Common myeloid progenitor, CD34-positive (primary cell): ENCODE measurements around the gene IDI1.

Experiments used
- CTCF ChIA-PET: fragments of 350-600 bp; sonication (Branson Sonifier 250); formaldehyde crosslinking; loops from one replicate; lab custom pipeline; 2021; ENCODE audit warnings: antibody characterized with exemption; lab: Charles Lee
- POLR2A ChIA-PET: fragments of 350-600 bp; sonication (Branson Sonifier 250); formaldehyde crosslinking; loops from one replicate; lab custom pipeline; 2021; ENCODE audit warnings: antibody characterized with exemption; lab: Charles Lee
- DNase-seq, 3 donors: peaks; one replicate each; pipeline versions ENCODE4 v3.0.0 to v3.0.0-alpha.2; 2013
- H3K27ac ChIP-seq, 2 experiments: 1 replicate in 1 of 2; 2 replicates in 1 of 2; pipeline ENCODE4 v1.7.0; 2013; ENCODE audit warnings: inconsistent platforms in 2 of 2, low read length in 2 of 2, mild to moderate bottlenecking in 2 of 2, low read depth in 1 of 2, moderate library complexity in 1 of 2; ENCODE audit not compliant: severe bottlenecking in 2 of 2, insufficient read depth in 1 of 2, poor library complexity in 1 of 2
- H3K27me3 ChIP-seq, 5 experiments: replicated peaks in 2 of 5; 1 replicate in 3 of 5; 2 replicates in 2 of 5; pipeline versions ENCODE4 v1.6.1 to v1.7.0; 2013; ENCODE audit warnings: low read length in 4 of 5, mild to moderate bottlenecking in 2 of 5, moderate library complexity in 2 of 5, inconsistent platforms in 1 of 5; ENCODE audit not compliant: insufficient read depth in 5 of 5, control insufficient read depth in 4 of 5
- H3K36me3 ChIP-seq, 4 experiments: 1 replicate in 2 of 4; 2 replicates in 2 of 4; pipeline versions ENCODE4 v1.6.1 to v1.7.0; 2013; ENCODE audit warnings: low read length in 3 of 4, control low read depth in 1 of 4, mild to moderate bottlenecking in 1 of 4; ENCODE audit not compliant: control insufficient read depth in 4 of 4, insufficient read depth in 4 of 4
- H3K4me1 ChIP-seq, 4 experiments: 1 replicate in 3 of 4; 2 replicates in 1 of 4; pipeline versions ENCODE4 v1.6.1 to v1.7.1; 2013; ENCODE audit warnings: low read length in 3 of 4, mild to moderate bottlenecking in 3 of 4, control low read depth in 1 of 4, inconsistent platforms in 1 of 4, moderate library complexity in 1 of 4; ENCODE audit not compliant: control insufficient read depth in 4 of 4, insufficient read depth in 4 of 4; ENCODE audit errors: control extremely low read depth in 1 of 4
- H3K4me3 ChIP-seq, 7 experiments: 1 replicate in 4 of 7; 2 replicates in 3 of 7; pipeline versions ENCODE4 v1.5.1 to v1.7.0; 2013; ENCODE audit warnings: mild to moderate bottlenecking in 7 of 7, low read length in 6 of 7, moderate library complexity in 6 of 7, inconsistent platforms in 2 of 7, low read depth in 2 of 7, control low read depth in 1 of 7; ENCODE audit not compliant: insufficient read depth in 4 of 7, control insufficient read depth in 1 of 7; ENCODE audit errors: extremely low read depth in 1 of 7
- H3K9me3 ChIP-seq, 5 experiments: 1 replicate in 4 of 5; 2 replicates in 1 of 5; pipeline versions ENCODE4 v1.6.1 to v1.7.1; 2013; ENCODE audit warnings: low read length in 4 of 5, mild to moderate bottlenecking in 2 of 5, inconsistent platforms in 1 of 5, low read depth in 1 of 5, moderate library complexity in 1 of 5; ENCODE audit not compliant: control insufficient read depth in 4 of 5, insufficient read depth in 2 of 5; ENCODE audit errors: control extremely low read depth in 1 of 5
- WGBS: methylation state at CpG from one replicate; pipeline ENCODE4 v1.1.5; 2013; ENCODE audit not compliant: insufficient coverage; 5-methylcytosine and 5-hydroxymethylcytosine counted together

IDI1 gene

DNA sequence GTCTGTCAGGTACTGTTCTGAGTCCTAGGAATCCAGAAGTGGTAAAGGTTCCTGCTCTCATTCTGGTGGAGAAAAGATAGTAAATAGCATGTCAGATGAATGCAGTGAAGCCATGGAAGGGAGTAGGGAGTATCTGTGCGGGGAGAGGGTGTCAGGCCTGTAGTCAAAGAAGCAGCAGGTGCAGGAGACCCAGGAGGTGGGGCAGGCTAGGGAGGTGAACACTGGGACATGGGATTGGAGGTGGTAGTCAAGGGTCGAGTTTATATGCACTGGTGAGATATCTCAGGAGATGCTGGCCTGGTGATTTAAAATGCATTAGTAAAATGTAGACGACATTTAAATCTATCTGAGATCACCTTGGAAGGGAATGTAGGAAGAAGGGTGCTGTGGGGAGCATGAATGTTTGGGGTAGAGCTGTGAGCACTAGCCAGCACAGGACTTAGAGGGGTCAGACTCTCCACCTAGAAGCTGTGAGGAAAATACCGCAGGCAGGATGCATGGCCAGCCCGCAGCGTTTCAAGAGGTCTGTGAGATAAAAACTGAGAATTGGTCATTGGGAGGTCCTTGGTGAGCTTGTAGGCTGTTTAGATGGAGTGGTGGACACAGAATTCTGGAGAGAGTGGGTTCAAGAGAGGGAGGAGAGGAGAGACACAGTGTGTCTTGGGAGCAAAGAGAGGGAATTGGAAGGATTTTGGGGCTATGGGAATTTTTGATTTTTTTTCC lies 53.9 kb downstream of the IDI1 start:
- Histone ChIP-seq H3K4me3 (no peak overlapping the region), H3K27me3 (no peaks in the 10 kb centered on the region), H3K4me1 (peaks cover 0 to 5% (median 0%) of the 10 kb centered on the region in 4 experiments), H3K9me3 (peaks cover 0 to 2% (median 0%) of the 10 kb centered on the region in 5 experiments), H3K27ac (no peak overlapping the region), H3K36me3 (peaks cover 21 to 76% (median 61%) of the 10 kb centered on the region in 4 experiments)
- ChIA-PET CTCF (no interaction called here), POLR2A (interaction anchor here (1.0 kb wide), 1 partner anchor 9 kb away, joined by 3 read pairs; no protein-coding TSS in a partner anchor)
- 100% methylated on average over 6 of the region's 6 CpGs for WGBS
- DNase-seq, result no peak

- H3K36me3 ChIP-seq, result peaks cover 11 to 55% (median 43%) of the 10 kb centered on the region in 4 experiments
- H3K27me3 ChIP-seq, result no peaks in the 10 kb centered on the region
- no peak for DNase-seq
- no peak overlapping the region for H3K4me3 ChIP-seq
- peaks cover 3 to 16% (median 15%) of the 10 kb centered on the region in 4 experiments for H3K4me1 ChIP-seq
- no peaks in the 10 kb centered on the region for H3K9me3 ChIP-seq
- CTCF ChIA-PET, result interaction anchor here (1.1 kb wide), 1 partner anchor 10 kb away, joined by 3 read pairs; no protein-coding TSS in a partner anchor
- H3K27ac ChIP-seq, result no peak overlapping the region
- POLR2A ChIA-PET, result no interaction called here
Measured at GRCh38 chr10:992871-993270, 56.0 kb downstream of the IDI1 start.

GRCh38 chr10:992467-992866 lies 56.5 kb downstream of the IDI1 start:
- Histone ChIP-seq H3K27ac (no peak overlapping the region), H3K4me3 (no peak overlapping the region), H3K27me3 (no peaks in the 10 kb centered on the region), H3K9me3 (no peaks in the 10 kb centered on the region), H3K36me3 (peaks cover 9 to 51% (median 39%) of the 10 kb centered on the region in 4 experiments), H3K4me1 (peaks cover 3 to 19% (median 18%) of the 10 kb centered on the region in 4 experiments)
- 100% methylated on average over 1 of the region's 6 CpGs for WGBS
- ChIA-PET POLR2A (no interaction called here), CTCF (interaction anchor here (1.1 kb wide), 1 partner anchor 10 kb away, joined by 3 read pairs; no protein-coding TSS in a partner anchor)
- no peak for DNase-seq

DNA sequence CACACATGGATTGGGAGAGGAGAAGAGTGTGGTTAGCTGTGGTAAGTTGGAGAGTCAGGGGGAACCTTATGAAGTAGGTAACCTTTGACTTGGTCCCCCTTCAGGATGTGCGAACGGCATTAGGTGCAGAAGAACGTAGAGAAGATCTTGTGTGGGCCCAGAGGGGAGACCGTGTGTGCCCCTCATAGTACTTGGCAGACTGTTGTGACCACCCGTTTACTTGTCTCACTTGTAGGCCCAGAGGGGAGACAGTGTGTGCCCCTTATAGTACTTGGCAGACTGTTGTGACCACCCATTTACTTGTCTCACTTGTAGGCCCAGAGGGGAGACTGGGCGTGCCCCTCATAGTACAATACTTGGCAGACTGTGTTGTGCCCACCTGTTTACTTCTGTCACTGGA lies 58.1 kb downstream of the IDI1 start:
- Histone ChIP-seq H3K36me3 (peaks cover 7 to 36% (median 24%) of the 10 kb centered on the region in 4 experiments), H3K27me3 (no peaks in the 10 kb centered on the region), H3K4me3 (no peak overlapping the region), H3K4me1 (peaks cover 3 to 27% (median 24%) of the 10 kb centered on the region in 4 experiments), H3K27ac (no peak overlapping the region), H3K9me3 (no peaks in the 10 kb centered on the region)
- ChIA-PET CTCF (no interaction called here), POLR2A (interaction anchor here (0.6 kb wide), 1 partner anchor 153 kb away, joined by 3 read pairs; no protein-coding TSS in a partner anchor)
- DNase-seq, result peak in 1 of 3 donors; percentile 18
- 99% methylated on average over 6 of the region's 6 CpGs for WGBS
